PC-3 (cell line): ENCODE results near the gene PAFAH2. TPM values are rescaled to one million over a fixed set of nuclear protein-coding genes. Genes with fewer than 3 reads are reported as not detected.

Experiments
- ATAC-seq: fragments of 200-7000 bp; cut with Tn5 transposase; 2 replicates; pipeline ENCODE4 v1.9.1; 2020; ENCODE audit warnings: mild to moderate bottlenecking, moderate library complexity
- BruUV-seq: library from RNA; stranded (reverse); fragments of 400-500 nt; replicated peaks from 2 replicates; lab custom pipeline; 2021; lab: Mats Ljungman, UMichigan
- CTCF ChIA-PET: fragments of 300-600 bp; sonication (Branson Sonifier 250); formaldehyde crosslinking; loops from one replicate; lab custom pipeline; 2022; ENCODE audit warnings: antibody characterized with exemption; lab: Charles Lee
- POLR2A ChIA-PET: fragments of 300-600 bp; sonication (Branson Sonifier 250); formaldehyde crosslinking; loops from one replicate; lab custom pipeline; 2022; ENCODE audit warnings: antibody characterized with exemption; ENCODE audit not compliant: unreplicated experiment; lab: Charles Lee
- DNase-seq: peaks from one replicate; pipeline ENCODE4 v3.0.0-alpha.2; 2015
- H2AFZ ChIP-seq: fragments of 300-600 bp; sonication (generic); 2 replicates; pipeline ENCODE4 v1.6.0; 2016; ENCODE audit warnings: antibody characterized with exemption, low read length
- H3F3A ChIP-seq: fragments of 300-600 bp; sonication (generic); one replicate; pipeline ENCODE4 v1.6.0; 2017; ENCODE audit warnings: antibody characterized with exemption, low read length, control low read depth, mild to moderate bottlenecking; ENCODE audit not compliant: unreplicated experiment
- H3K27ac ChIP-seq: fragments of 300-600 bp; sonication (generic); 2 replicates; pipeline ENCODE4 v1.5.1; 2016; ENCODE audit warnings: mild to moderate bottlenecking, low read length
- H3K27me3 ChIP-seq: fragments of 300-600 bp; sonication (generic); 2 replicates; pipeline ENCODE4 v1.6.1; 2016; ENCODE audit warnings: low read length, mixed read lengths
- H3K36me3 ChIP-seq: fragments of 300-600 bp; sonication (generic); 2 replicates; pipeline ENCODE4 v1.6.1; 2016; ENCODE audit warnings: low read depth, mixed run types, low read length, mixed read lengths
- H3K4me1 ChIP-seq: fragments of 300-600 bp; sonication (generic); 2 replicates; pipeline ENCODE4 v1.5.1; 2016; ENCODE audit warnings: low read length; ENCODE audit not compliant: insufficient read depth
- H3K4me2 ChIP-seq: fragments of 300-600 bp; sonication (generic); 2 replicates; pipeline ENCODE4 v1.6.0; 2016; ENCODE audit warnings: low read length
- H3K4me3 ChIP-seq: fragments of 300-600 bp; sonication (generic); 2 replicates; pipeline ENCODE4 v1.5.1; 2016; ENCODE audit warnings: mild to moderate bottlenecking, low read length, mixed read lengths
- H3K79me2 ChIP-seq: fragments of 300-600 bp; sonication (generic); 2 replicates; pipeline ENCODE4 v1.6.1; 2017; ENCODE audit warnings: low read length, mixed read lengths
- H3K9ac ChIP-seq: fragments of 300-600 bp; sonication (generic); 2 replicates; pipeline ENCODE4 v1.6.0; 2016; ENCODE audit warnings: mild to moderate bottlenecking, low read length
- H3K9me2 ChIP-seq: fragments of 300-600 bp; sonication (generic); replicated peaks from 2 replicates; pipeline ENCODE4 v1.6.1; 2016; ENCODE audit warnings: mixed run types, low read length, mixed read lengths
- H3K9me3 ChIP-seq: fragments of 300-600 bp; sonication (generic); 2 replicates; pipeline ENCODE4 v1.6.1; 2016; ENCODE audit warnings: low read length, mixed read lengths
- H4K20me1 ChIP-seq: fragments of 300-600 bp; sonication (generic); 2 replicates; pipeline ENCODE4 v1.6.1; 2016; ENCODE audit warnings: low read length, mixed read lengths
- CTCF ChIP-seq: fragments of 300-600 bp; sonication (generic); conservative IDR thresholded peaks from 2 replicates; pipeline ENCODE4 v1.5.1; 2017; ENCODE audit warnings: antibody characterized with exemption, low read depth, mild to moderate bottlenecking, low read length
- EZH2 ChIP-seq: fragments of 300-600 bp; sonication (generic); IDR thresholded peaks from one replicate; pipeline ENCODE4 v1.6.1; 2017; ENCODE audit warnings: antibody characterized with exemption, mild to moderate bottlenecking, low read length; ENCODE audit not compliant: unreplicated experiment
- EZH2phosphoT487 ChIP-seq: fragments of 300-600 bp; sonication (generic); IDR thresholded peaks from 2 replicates; pipeline ENCODE4 v1.6.1; 2018; ENCODE audit warnings: mild to moderate bottlenecking, antibody characterized with exemption, low read length, borderline replicate concordance
- intact Hi-C: fragments of 100-400 bp; cut with micrococcal nuclease; formaldehyde crosslinking; loops from 2 replicates; pipeline ENCODE4 v1.9.0; 2023
- total RNA-seq: library from RNA; depleted of rRNA; stranded (reverse); fragments of >200 nt; gene quantifications from 2 replicates; pipeline ENCODE4 v1.2.3, GENCODE V29; 2014

PAFAH2 gene
- total RNA-seq, 1 experiment from 2014 or later: 9.0 TPM

GRCh38 chr1:25991937-25992688 is 5.8 kb downstream of the PAFAH2 start:
- DNase-seq: no peak
- ATAC-seq: no peak
- Histone ChIP-seq H3K4me1 (peaks cover 16% of the 10 kb centered on the region), H4K20me1 (no peaks in the 10 kb centered on the region), H2AFZ (no peak overlapping the region), H3K27ac (no peak overlapping the region), H3K27me3 (no peaks in the 10 kb centered on the region), H3K9ac (no peak overlapping the region), H3K9me2 (no peaks in the 10 kb centered on the region), H3K79me2 (0 out of 2 replicates have a peak, but pooled peaks cover 3% of the 10 kb centered on the region), H3K4me3 (no peak overlapping the region), H3K4me2 (no peak overlapping the region), H3K9me3 (no peaks in the 10 kb centered on the region), H3F3A (no peaks in the 10 kb centered on the region), H3K36me3 (no peaks in the 10 kb centered on the region)
- ChIA-PET POLR2A (no interaction called here), CTCF (no interaction called here)
- intact Hi-C loops: no loop called here
- no TSS peak for BruUV-seq
- TF ChIP-seq EZH2phosphoT487 (no peak), EZH2 (no peak), CTCF (no peak)

- Histone ChIP-seq H3K79me2 (no peaks in the 10 kb centered on the region), H3F3A (no peaks in the 10 kb centered on the region), H3K36me3 (no peaks in the 10 kb centered on the region), H4K20me1 (no peaks in the 10 kb centered on the region), H2AFZ (no peak overlapping the region), H3K9me3 (no peaks in the 10 kb centered on the region), H3K27me3 (no peaks in the 10 kb centered on the region), H3K4me3 (no peak overlapping the region), H3K4me1 (peaks cover 12% of the 10 kb centered on the region), H3K9ac (no peak overlapping the region), H3K4me2 (no peak overlapping the region), H3K27ac (no peak overlapping the region), H3K9me2 (no peaks in the 10 kb centered on the region)
- ChIA-PET CTCF (no interaction called here), POLR2A (no interaction called here)
- intact Hi-C loops: no loop called here
- TF ChIP-seq EZH2phosphoT487: no peak
- ATAC-seq (no peak), DNase-seq (no peak)
- no TSS peak for BruUV-seq
Observed at GRCh38 chr1:25990702-25991395, 7.0 kb downstream of the PAFAH2 start.

GRCh38 chr1:25990251-25990650 is 7.6 kb downstream of the PAFAH2 start:
- H3F3A ChIP-seq: no peaks in the 10 kb centered on the region
- H3K9ac ChIP-seq: no peak overlapping the region
- no peaks in the 10 kb centered on the region for H3K27me3 ChIP-seq
- H3K27ac ChIP-seq: no peak overlapping the region
- H2AFZ ChIP-seq: no peak overlapping the region
- TF ChIP-seq EZH2 (no peak), CTCF (no peak), EZH2phosphoT487 (no peak)
- H3K9me2 ChIP-seq: no peaks in the 10 kb centered on the region
- DNase-seq (no peak), ATAC-seq (no peak)
- no peak overlapping the region for H3K4me3 ChIP-seq
- H3K4me1 ChIP-seq: peaks cover 12% of the 10 kb centered on the region
- no peaks in the 10 kb centered on the region for H3K36me3 ChIP-seq
- H4K20me1 ChIP-seq: no peaks in the 10 kb centered on the region
- H3K79me2 ChIP-seq: no peaks in the 10 kb centered on the region
- ChIA-PET POLR2A (no interaction called here), CTCF (interaction anchor here (1.0 kb wide), 1 partner anchor 98 kb away, joined by 8 read pairs; no protein-coding TSS in a partner anchor)
- H3K4me2 ChIP-seq: no peak overlapping the region
- H3K9me3 ChIP-seq: no peaks in the 10 kb centered on the region
- BruUV-seq: no TSS peak
- intact Hi-C loops: no loop called here
